ENCODE measurements around the gene SSH3.

DNA sequence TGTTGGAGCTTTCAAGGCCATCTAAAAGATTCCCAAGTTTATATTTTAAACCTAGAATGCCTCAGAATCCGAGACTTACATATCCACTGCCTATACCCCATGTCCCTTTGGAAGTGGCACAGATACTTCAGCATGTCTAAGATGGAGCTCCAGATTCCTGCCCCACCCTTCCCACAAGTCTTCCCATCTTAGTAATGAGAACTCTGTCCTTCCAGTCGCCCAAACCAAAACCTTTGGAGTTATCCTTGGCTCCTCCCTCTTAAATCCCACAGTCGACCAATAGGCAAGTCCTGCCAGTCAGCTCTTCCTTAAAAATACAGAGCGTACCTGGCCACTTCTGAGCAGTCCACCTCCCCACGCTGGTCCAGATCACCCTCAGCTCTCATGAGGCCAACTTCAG is 45.7 kb downstream of the SSH3 start:
- TF ChIP-seq, protein P1, sequence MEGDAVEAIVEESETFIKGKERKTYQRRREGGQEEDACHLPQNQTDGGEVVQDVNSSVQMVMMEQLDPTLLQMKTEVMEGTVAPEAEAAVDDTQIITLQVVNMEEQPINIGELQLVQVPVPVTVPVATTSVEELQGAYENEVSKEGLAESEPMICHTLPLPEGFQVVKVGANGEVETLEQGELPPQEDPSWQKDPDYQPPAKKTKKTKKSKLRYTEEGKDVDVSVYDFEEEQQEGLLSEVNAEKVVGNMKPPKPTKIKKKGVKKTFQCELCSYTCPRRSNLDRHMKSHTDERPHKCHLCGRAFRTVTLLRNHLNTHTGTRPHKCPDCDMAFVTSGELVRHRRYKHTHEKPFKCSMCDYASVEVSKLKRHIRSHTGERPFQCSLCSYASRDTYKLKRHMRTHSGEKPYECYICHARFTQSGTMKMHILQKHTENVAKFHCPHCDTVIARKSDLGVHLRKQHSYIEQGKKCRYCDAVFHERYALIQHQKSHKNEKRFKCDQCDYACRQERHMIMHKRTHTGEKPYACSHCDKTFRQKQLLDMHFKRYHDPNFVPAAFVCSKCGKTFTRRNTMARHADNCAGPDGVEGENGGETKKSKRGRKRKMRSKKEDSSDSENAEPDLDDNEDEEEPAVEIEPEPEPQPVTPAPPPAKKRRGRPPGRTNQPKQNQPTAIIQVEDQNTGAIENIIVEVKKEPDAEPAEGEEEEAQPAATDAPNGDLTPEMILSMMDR (IDR thresholded peaks at IDR 0.05): no peak
- no peak for TF ChIP-seq POLR2AphosphoS5 (IDR thresholded peaks at IDR 0.05)
- no peak for TF ChIP-seq POLR2A (IDR thresholded peaks at IDR 0.05; ENCODE audit: low read depth)
- TF ChIP-seq EP300 (IDR thresholded peaks at IDR 0.05): no peak
